ENCODE data around the gene COL18A1. TPM values are rescaled to one million over a fixed set of nuclear protein-coding genes. Genes with fewer than 3 reads are reported as not detected.

The COL18A1 gene
- polyA plus RNA-seq, 6 donors from 2014 or later = 0.13 to 0.49 (median 0.21) TPM

Other genes with a start within 250 kb of the COL18A1 start
- 10 to 100 TPM in 1 of 6 donors, 1 to 10 TPM in 5; 2.8 to 10.2 (median 5.2) TPM for gene POFUT2, start 117.3 kb upstream of the COL18A1 start, polyA plus RNA-seq (ENCODE audit: low read depth in 6 of 6)
- gene SLC19A1, start 137.3 kb downstream of the COL18A1 start, polyA plus RNA-seq (ENCODE audit: low read depth in 6 of 6) = 10 to 100 TPM in 1 of 6 donors, 1 to 10 TPM in 5; 2.9 to 20.0 (median 4.3) TPM
- 1 to 10 TPM in 2 of 6 donors, under 1 TPM in 2, not detected in 2; 0.60 to 1.5 (median 0.93) TPM for gene PCBP3, start 238.6 kb downstream of the COL18A1 start, polyA plus RNA-seq (ENCODE audit: low read depth in 6 of 6)